Right hindlimb (tissue), 1 donor: Measurements from ENCODE around the gene FRG2C.
A peak's percentile ranks its signal among the peaks of the same experiment; 100 is the strongest.
"Not testable (repeated sequence)": the region's sequence is repeated elsewhere in the genome, so short reads cannot be mapped to it uniquely, and the experiment has no call there.

Experiments used
- DNase-seq: peaks from one replicate; pipeline ENCODE4 v3.0.0-alpha.2; 2018

FRG2C gene

DNA sequence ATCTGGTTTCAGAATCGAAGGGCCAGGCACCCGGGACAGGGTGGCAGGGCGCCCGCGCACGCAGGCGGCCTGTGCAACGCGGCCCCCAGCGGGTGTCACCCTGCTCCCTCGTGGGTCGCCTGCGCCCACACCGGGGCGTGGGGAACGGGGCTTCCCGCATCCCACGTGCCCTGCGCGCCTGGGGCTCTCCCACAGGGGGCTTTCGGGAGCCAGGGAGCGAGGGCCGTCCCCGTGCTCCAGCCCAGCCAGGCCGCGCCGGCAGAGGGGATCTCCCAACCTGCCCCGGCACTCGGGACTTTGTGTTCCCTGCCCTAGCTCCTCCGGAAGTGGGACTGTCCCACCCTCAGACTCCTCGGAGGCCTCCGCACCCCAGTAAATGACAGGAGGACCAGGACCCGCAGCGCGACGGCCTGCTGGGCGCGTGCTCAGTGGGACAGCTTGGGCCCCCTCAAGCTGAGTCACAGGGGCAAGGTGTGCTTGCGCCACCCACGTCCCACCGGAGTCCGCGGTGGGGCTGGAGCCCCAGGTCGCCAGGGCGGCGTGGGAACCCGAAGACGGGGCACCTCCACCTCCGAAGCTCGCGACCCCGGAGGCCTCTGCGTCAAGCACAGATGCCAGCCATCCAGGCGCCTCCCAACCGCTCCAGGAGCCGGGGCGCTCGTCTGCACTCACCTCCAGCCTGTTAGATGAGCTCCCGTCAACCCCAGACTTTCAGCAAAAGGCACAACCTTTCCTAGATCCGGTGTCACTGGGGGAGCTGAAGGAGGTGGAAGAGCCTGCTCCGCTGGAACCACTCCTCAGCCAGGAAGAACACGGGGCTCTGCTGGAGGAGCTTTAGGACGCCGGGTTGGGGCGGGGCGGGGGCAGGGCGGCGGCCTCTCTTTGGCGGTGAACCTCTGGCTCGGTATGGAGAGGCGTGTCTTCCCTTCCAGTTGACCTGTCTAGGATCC is 5.5 kb downstream of the FRG2C start:
- DNase-seq = peak; percentile 29

DNA sequence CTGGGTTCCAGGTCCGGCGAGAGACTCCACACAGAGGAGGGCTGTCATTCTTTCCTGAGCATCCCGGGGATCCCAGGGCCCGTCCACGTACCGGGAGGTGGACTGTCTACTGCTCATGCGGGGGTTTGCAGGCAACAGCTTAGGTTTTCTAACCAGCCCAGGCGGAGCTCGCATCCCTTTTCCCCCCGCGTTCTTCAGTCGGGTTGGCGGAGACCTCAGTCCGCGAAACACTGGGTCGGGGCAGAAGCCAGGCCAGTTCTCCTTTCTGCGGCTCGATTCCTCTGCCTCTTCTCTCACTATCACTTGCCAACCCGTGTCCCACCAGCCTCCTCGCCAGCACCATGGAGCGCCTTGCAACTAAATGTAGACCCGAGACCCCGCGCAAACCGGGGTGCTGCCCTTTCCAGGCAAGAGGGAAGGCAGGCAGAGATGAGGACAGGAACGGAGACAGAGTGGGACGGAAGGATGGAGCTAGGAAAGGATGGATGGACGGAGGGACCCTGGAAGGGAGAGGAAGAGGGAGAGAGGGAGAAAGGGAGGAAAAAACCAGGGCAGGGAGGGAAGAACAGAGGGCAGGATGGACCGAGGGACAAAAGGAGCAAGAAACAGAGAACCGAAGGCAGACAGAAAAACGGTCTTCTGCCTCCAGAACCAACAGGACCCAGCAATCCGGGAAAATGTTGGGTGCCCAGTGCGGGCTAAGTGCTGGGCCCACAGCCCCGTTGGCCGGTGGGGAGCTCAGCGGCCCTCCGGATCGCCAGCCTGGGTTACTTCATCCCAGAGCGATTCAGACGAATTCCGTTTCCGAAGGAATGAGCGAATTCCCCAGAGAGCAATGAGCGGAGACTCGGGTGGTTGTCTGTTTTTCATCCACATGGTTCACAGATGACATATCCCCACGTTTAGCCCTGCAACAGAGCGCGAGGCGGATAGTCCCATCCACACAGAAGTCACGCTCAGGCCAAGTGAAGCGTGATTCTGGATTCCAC is 6.5 kb downstream of the FRG2C start:
- DNase-seq = peak; percentile 48

DNA sequence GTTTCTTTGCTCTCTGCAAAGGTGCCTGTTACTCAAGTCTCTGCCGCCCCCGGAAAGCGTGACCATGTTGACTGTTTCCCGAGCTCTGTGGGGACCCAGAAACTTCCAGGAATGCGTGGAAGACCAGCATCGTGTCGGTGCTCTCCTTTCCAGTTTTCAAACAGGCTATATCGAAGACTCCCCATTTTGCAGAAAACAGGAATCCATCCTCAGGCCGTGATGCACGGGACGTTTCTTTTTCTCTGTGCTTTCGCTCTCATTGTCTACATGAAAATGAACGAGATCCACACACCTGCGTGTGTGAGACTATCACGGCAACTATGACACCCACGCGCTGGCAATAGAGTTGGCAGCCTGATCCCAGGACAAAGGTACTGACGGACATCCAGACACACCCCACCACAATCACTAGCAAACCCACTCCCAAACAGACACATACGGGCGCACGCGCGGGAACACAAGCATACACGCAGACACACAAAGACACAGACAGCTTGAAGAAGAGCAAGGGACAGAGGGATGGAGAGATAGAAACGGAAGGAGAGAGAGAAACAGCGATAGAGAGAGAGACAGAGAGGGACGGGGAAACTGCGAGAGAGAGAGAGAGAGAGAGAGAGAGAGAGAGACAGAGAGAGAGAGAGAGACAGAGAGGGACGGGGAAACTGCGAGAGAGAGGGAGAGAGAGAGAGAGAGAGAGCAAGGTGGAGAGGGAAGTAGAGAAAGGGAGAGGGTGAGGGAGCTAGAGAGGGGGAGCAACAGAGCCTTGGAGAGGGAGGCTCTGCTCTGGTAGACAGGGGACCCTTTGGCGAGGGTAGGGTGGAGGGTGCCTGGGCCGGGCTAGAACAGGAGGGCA is 7.4 kb downstream of the FRG2C start:
- not testable (repeated sequence) for DNase-seq

DNA sequence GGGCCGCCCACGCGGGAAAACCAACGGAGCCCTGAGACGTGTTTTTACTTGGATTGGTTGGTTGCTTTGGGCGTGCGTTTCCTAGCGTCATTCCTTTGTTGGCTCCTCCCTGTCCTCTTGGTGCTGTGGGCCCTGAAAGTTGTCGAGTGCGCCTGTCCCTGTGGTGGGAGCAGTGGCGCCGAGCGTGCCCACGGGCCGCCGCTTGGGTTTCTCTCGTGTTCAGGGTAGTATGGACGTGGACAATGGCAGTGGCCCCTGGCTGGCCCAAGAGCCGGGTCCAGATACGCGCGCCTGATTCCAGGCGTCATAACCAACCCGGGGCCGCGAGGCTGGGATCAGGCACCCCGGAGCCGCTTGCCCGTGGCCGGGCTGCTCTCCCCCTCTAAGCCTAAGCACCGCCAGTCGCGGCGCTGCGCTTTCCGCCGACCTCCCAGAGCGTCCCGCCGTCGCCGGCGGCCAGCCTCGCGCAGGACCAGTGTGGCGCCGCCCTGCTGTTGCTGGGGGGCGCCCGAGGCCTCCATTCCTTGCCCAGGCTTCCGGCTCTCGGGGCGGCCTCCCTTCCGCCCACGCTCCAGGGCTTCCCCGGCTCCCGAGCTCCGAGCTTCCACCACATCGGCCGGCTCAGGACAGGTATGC is 8.1 kb downstream of the FRG2C start:
- peak; percentile 43 for DNase-seq

DNA sequence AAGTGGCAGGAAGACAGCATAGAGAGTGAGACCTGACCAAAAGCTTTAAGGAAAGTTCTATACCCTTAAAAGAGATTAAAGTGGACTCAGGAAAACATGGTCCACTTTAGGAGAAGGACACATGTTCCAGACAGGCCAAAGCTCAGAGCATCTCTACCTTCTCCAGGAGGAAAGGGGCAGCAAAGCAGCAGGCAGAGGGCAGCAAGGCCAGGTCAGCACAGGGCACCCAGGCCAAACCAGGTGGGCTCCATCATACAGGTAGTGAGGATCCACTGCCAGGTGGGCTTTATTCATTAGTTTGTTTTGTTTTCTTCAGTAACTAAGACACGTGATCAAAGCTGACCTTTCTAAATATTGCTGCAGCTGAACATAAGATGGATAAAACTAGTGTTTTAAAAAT is 19.8 kb downstream of the FRG2C start:
- not testable (repeated sequence) for DNase-seq

DNA sequence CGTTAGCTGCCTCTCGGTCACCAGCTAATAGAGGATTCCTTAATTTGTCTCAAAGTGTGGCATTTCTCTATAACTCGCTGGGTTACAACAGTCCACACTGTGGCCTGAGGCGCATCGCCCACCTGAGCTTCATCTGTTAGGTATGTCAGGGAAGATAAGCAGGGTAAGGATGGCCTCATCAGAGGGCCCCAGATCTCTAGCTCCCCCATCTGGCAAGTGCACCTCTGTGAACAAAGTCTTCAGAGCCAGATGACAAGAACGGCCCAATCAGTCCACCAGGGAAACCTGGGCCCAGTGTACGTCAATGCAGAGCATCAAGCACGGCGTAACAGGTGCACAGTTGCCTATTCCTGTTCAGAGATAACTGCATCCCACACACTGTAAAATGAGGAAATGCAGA is 23.2 kb downstream of the FRG2C start:
- no peak for DNase-seq

DNA sequence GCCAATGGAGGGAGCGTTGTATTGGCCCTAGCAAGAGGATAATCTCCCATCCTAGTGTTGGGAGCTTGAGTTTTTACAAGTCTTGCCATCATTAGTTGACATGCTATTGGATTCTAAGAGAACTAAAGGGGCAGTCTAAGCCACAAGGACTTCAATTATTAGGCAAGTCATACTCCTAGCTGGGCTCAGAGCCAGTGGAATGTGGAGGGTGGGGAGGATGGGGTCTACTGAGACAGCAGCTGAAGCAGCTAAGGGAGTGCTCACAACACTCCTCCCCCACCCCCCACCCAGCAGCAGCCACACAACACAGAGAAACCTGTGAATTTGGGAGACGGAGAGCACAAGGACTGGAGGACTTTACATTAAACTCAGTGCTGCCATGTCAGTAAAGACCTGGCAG is 27.9 kb downstream of the FRG2C start:
- DNase-seq = no peak
